Measurements from ENCODE around the gene UST. TPM values are rescaled to one million over a fixed set of nuclear protein-coding genes. Genes with fewer than 3 reads are reported as not detected.

UST gene
- total and polyA plus RNA-seq, 2 of the 8 experiments (the other 6 are each of a cell fraction or from before 2014, with no cell fraction given): 13.5 to 34.5 TPM

- Histone ChIP-seq H2BK15ac (ENCODE audit: low read length) (no peak overlapping the region), H3K4ac (replicated peaks; ENCODE audit: insufficient read length, low read depth, low read length) (no peak overlapping the region), H3K79me2 (ENCODE audit: control insufficient read depth in 1 of 2, insufficient read depth in 2 of 2, low read length in 2 of 2) (no peaks in the 10 kb centered on the region), H3K4me2 (ENCODE audit: insufficient read depth in 1 of 2, low read depth in 2 of 2, low read length in 2 of 2) (no peak overlapping the region), H3K23ac (ENCODE audit: insufficient read length) (no peak overlapping the region), H2AK5ac (ENCODE audit: low read depth, low read length) (no peak overlapping the region), H3K9ac (replicated peaks in 1 of 4; ENCODE audit: extremely low read depth in 1 of 4, low read depth in 3 of 4, low read length in 3 of 4) (no peak overlapping the region), H3K18ac (ENCODE audit: extremely low read depth, low read length) (no peak overlapping the region), H4K5ac (ENCODE audit: insufficient read length, low read depth, low read length) (no peak overlapping the region), H2BK20ac (ENCODE audit: low read length) (no peak overlapping the region), H4K8ac (ENCODE audit: extremely low read depth, insufficient read depth, low read length) (no peak overlapping the region), H3K27ac (ENCODE audit: low read depth, low read length) (no peak overlapping the region), H3K9me3 (ENCODE audit: insufficient read depth in 2 of 2, low read depth in 1 of 2, low read length in 1 of 2) (0 out of 4 replicates have a peak, but pooled peaks cover 0 to 9% of the 10 kb centered on the region in 2 experiments), H4K91ac (replicated peaks; ENCODE audit: insufficient read length, low read length) (no peak overlapping the region), H3K4me3 (ENCODE audit: extremely low read depth in 1 of 4, insufficient read depth in 2 of 4, low read depth in 3 of 4, low read length in 4 of 4) (no peak overlapping the region), H3K36me3 (ENCODE audit: control insufficient read depth in 2 of 4, insufficient read depth in 4 of 4, low read length in 3 of 4) (no peaks in the 10 kb centered on the region), H3K4me1 (replicated peaks in 1 of 4; ENCODE audit: control insufficient read depth in 3 of 4, insufficient read depth in 4 of 4, low read length in 3 of 4) (no peaks in the 10 kb centered on the region), H3K79me1 (ENCODE audit: low read depth, low read length) (no peaks in the 10 kb centered on the region), H2AFZ (ENCODE audit: low read length) (no peak overlapping the region), H4K20me1 (replicated peaks in 1 of 2; ENCODE audit: control insufficient read depth in 1 of 2, insufficient read depth in 2 of 2, low read length in 2 of 2) (no peaks in the 10 kb centered on the region), H3K23me2 (ENCODE audit: low read depth, low read length) (no peaks in the 10 kb centered on the region; the same call in 1 of the 2 replicates), H3K14ac (ENCODE audit: insufficient read length) (no peak overlapping the region), H2BK5ac (ENCODE audit: low read depth, low read length) (no peak overlapping the region), H3K27me3 (replicated peaks in 1 of 4; ENCODE audit: control insufficient read depth in 3 of 4, extremely low read depth in 1 of 4, insufficient read depth in 3 of 4, low read length in 3 of 4) (peaks cover 0 to 2% (median 0%) of the 10 kb centered on the region in 4 experiments; a peak in 1 of 7 replicates), H2BK12ac (ENCODE audit: low read depth, low read length) (no peak overlapping the region), H3K56ac (replicated peaks; ENCODE audit: insufficient read length, low read depth, low read length) (no peak overlapping the region), H2BK120ac (replicated peaks; ENCODE audit: low read depth, low read length) (no peak overlapping the region)
- DNase-seq (ENCODE audit: low read depth in 1 of 2, low spot score in 2 of 2) (no peak), FAIRE-seq (no peak)
- ChIA-PET CTCF (ENCODE audit: partially characterized antibody) (interaction anchor here (0.6 to 1.5 kb wide), 2 partner anchors 36 to 134 kb away, joined by 3 to 4 read pairs; no protein-coding TSS in a partner anchor), POLR2A (ENCODE audit: partially characterized antibody) (no interaction called here)
- WGBS, 2 experiments (ENCODE audit: extremely low coverage in 1 of 2, insufficient coverage in 1 of 2, insufficient read length in 1 of 2, insufficient replicate concordance in 2 of 2, low coverage in 1 of 2, low lambda C conversion rate in 2 of 2, missing lambda C conversion rate in 1 of 2): 86% methylated on average over 5 of the region's 5 CpGs; no CpG with 5 or more reads in 1 of the 2 experiments
- no peak for TF ChIP-seq HDAC6 (IDR thresholded peaks at IDR 0.05; ENCODE audit: low read depth, low read length)
Measured at GRCh38 chr6:148711833-148712654, 34.8 kb upstream of the UST start.

All from H1 (cell line).